Mammary epithelial cell (primary cell): Measurements from ENCODE around the gene ZNF536.

Source experiments
- EZH2 ChIP-seq: IDR thresholded peaks from 2 replicates; pipeline ENCODE4 v1.6.1; 2012; ENCODE audit warnings: low read length, inconsistent platforms, borderline replicate concordance
- TF ChIP-seq, protein P1 (sequence below), 2 donors: IDR thresholded peaks in 1 of 2; conservative IDR thresholded peaks in 1 of 2; 2 replicates each; pipeline ENCODE4 v1.5.1; 2011 to 2012; ENCODE audit warnings: inconsistent platforms in 2 of 2, low read length in 2 of 2, mild to moderate bottlenecking in 2 of 2, control low read depth in 1 of 2, low read depth in 1 of 2; ENCODE audit not compliant: insufficient read depth in 1 of 2; ENCODE audit errors: extremely low read depth in 1 of 2

- TF ChIP-seq, protein P1, sequence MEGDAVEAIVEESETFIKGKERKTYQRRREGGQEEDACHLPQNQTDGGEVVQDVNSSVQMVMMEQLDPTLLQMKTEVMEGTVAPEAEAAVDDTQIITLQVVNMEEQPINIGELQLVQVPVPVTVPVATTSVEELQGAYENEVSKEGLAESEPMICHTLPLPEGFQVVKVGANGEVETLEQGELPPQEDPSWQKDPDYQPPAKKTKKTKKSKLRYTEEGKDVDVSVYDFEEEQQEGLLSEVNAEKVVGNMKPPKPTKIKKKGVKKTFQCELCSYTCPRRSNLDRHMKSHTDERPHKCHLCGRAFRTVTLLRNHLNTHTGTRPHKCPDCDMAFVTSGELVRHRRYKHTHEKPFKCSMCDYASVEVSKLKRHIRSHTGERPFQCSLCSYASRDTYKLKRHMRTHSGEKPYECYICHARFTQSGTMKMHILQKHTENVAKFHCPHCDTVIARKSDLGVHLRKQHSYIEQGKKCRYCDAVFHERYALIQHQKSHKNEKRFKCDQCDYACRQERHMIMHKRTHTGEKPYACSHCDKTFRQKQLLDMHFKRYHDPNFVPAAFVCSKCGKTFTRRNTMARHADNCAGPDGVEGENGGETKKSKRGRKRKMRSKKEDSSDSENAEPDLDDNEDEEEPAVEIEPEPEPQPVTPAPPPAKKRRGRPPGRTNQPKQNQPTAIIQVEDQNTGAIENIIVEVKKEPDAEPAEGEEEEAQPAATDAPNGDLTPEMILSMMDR (conservative IDR thresholded peaks at IDR 0.05 in 1 of 2, IDR thresholded peaks at IDR 0.05 in 1 of 2; ENCODE audit: extremely low read depth in 1 of 2, insufficient read depth in 1 of 2, low read depth in 1 of 2, low read length in 2 of 2) = no peak
- no peak for TF ChIP-seq EZH2
Observed at GRCh38 chr19:30393729-30394480, 21.7 kb downstream of the ZNF536 start.
